Neural progenitor cell (in vitro differentiated cells): ENCODE measurements around the gene S100A4. TPM values are rescaled to one million over a fixed set of nuclear protein-coding genes. Genes with fewer than 3 reads are reported as not detected.

Experiments used
- DNase-seq: peaks from one replicate; pipeline ENCODE4 v3.0.0-alpha.2; 2016; ENCODE audit warnings: low spot score
- H2AFZ ChIP-seq: fragments of 200-600 bp; sonication (generic); replicated peaks from 2 replicates; pipeline ENCODE4 v1.6.1; 2016; ENCODE audit warnings: antibody characterized with exemption
- H3F3A ChIP-seq: fragments of 200-600 bp; sonication (generic); 2 replicates; pipeline ENCODE4 v1.6.1; 2016; ENCODE audit warnings: antibody characterized with exemption, low read depth
- H3K27ac ChIP-seq: fragments of 200-600 bp; sonication (generic); 2 replicates; pipeline ENCODE4 v1.5.1; 2016; ENCODE audit warnings: mild to moderate bottlenecking
- H3K27me3 ChIP-seq: fragments of 200-600 bp; sonication (generic); 2 replicates; pipeline ENCODE4 v1.6.1; 2016; ENCODE audit warnings: mild to moderate bottlenecking, moderate library complexity
- H3K36me3 ChIP-seq: fragments of 200-600 bp; sonication (generic); 2 replicates; pipeline ENCODE4 v1.5.1; 2016
- H3K4me1 ChIP-seq: fragments of 200-600 bp; sonication (generic); 2 replicates; pipeline ENCODE4 v1.6.1; 2016; ENCODE audit warnings: mixed run types
- H3K4me2 ChIP-seq: fragments of 200-600 bp; sonication (generic); 2 replicates; pipeline ENCODE4 v1.6.1; 2016
- H3K4me3 ChIP-seq: fragments of 200-600 bp; sonication (generic); 2 replicates; pipeline ENCODE4 v1.5.1; 2016
- H3K79me2 ChIP-seq: fragments of 200-600 bp; sonication (generic); 2 replicates; pipeline ENCODE4 v1.6.1; 2016; ENCODE audit warnings: low read depth
- H3K9ac ChIP-seq: fragments of 200-600 bp; sonication (generic); 2 replicates; pipeline ENCODE4 v1.6.1; 2016
- H3K9me3 ChIP-seq: fragments of 200-600 bp; sonication (generic); 2 replicates; pipeline ENCODE4 v1.5.1; 2016; ENCODE audit warnings: low read depth
- H4K20me1 ChIP-seq: fragments of 200-600 bp; sonication (generic); 2 replicates; pipeline ENCODE4 v1.6.1; 2016; ENCODE audit warnings: low read depth
- H3K27ac Mint-ChIP-seq: 3 replicates; pipeline ENCODE4 v1.8.0; 2021; ENCODE audit warnings: mixed read lengths
- H3K27me3 Mint-ChIP-seq: 2 replicates; pipeline ENCODE4 v1.8.0; 2022; ENCODE audit warnings: low read depth, mild to moderate bottlenecking, inconsistent platforms, moderate library complexity, mixed read lengths; ENCODE audit not compliant: insufficient read depth
- H3K36me3 Mint-ChIP-seq: 3 replicates; pipeline ENCODE4 v1.8.0; 2021; ENCODE audit warnings: mixed read lengths
- H3K4me1 Mint-ChIP-seq: 3 replicates; pipeline ENCODE4 v1.8.0; 2021; ENCODE audit warnings: mixed read lengths
- H3K4me3 Mint-ChIP-seq: 3 replicates; pipeline ENCODE4 v1.8.0; 2021; ENCODE audit warnings: mild to moderate bottlenecking, moderate library complexity, mixed read lengths
- H3K9me3 Mint-ChIP-seq: 3 replicates; pipeline ENCODE4 v1.8.0; 2020; ENCODE audit warnings: mixed read lengths
- CTCF ChIP-seq: fragments of 200-600 bp; sonication (generic); IDR thresholded peaks from 2 replicates; pipeline ENCODE4 v1.5.1; 2017; ENCODE audit warnings: antibody characterized with exemption, mild to moderate bottlenecking
- EZH2 ChIP-seq: fragments of 200-600 bp; sonication (generic); IDR thresholded peaks from 2 replicates; pipeline ENCODE4 v1.6.1; 2017; ENCODE audit warnings: antibody characterized with exemption, mild to moderate bottlenecking, moderate library complexity
- EZH2phosphoT487 ChIP-seq: fragments of 200-600 bp; sonication (generic); IDR thresholded peaks from 2 replicates; pipeline ENCODE4 v1.6.1; 2017; ENCODE audit warnings: antibody characterized with exemption
- total RNA-seq: library from RNA; depleted of rRNA; stranded (reverse); fragments of >200 nt; gene quantifications from 2 replicates; pipeline ENCODE4 v1.2.3, GENCODE V29; 2015; ENCODE audit warnings: low replicate concordance

The S100A4 gene
- total RNA-seq, 1 donor from 2014 or later = 34.3 TPM

DNA sequence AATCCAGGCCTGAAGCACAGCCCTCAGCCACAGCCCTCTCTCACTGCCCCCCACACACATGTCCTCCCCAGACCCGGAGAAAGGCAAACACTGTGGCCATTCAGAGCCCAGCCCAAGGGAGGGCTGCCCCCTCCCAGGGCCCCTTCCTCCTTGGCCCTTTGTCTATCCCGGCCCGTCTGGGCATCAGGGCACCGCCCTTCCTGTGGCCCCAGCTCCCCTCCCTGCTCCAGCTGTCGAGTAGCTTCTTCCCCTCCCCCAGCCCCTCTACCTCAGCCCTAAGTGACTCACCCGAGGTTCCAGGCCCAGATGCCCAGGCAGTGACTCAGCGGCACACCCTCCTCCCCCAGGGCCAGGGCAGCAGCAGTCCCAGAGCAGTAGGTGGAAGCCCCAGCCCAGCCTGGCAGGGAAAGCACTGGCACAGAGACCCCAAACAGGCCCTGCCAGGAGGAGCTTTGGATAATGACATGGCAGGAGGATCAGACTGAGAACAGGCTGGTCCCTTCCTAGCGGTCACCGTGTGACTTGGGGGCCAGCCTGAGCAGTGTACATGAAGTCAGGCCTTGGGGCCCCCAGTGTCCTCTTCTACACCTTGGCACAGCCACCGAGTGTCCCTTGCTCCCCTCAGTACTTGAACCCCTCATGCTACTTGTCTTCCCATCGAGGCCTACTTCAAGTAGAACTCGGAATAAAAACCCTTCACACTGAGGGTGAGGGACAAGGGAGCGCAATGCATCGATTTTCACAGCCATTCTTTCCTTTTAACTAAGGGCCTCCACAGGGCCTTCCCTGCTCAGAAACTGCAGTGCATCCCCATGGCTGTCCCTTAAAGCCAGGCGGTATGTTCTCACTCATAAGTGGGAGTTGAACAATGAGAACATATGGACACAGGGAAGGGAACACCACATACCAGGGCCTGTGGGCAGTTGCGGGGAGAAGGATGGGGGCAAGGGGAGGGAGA is 21.1 kb upstream of the S100A4 start:
- Mint-ChIP-seq H3K4me1 (peaks cover 43% of the 10 kb centered on the region), H3K27me3 (peaks cover 20% of the 10 kb centered on the region), H3K9me3 (no peaks in the 10 kb centered on the region), H3K27ac (peak overlapping the region; percentile 97), H3K4me3 (peak overlapping the region; percentile 52), H3K36me3 (no peaks in the 10 kb centered on the region)
- no peak overlapping the region for H3K4me3 ChIP-seq
- H3K9ac ChIP-seq = no peak overlapping the region
- no peaks in the 10 kb centered on the region for H3F3A ChIP-seq
- H4K20me1 ChIP-seq = no peaks in the 10 kb centered on the region
- peak overlapping the region; percentile 23 for H2AFZ ChIP-seq
- H3K27me3 ChIP-seq = no peaks in the 10 kb centered on the region
- H3K27ac ChIP-seq = no peak overlapping the region
- H3K9me3 ChIP-seq = no peaks in the 10 kb centered on the region
- TF ChIP-seq CTCF (no peak), EZH2phosphoT487 (no peak), EZH2 (no peak)
- H3K79me2 ChIP-seq = no peaks in the 10 kb centered on the region
- no peaks in the 10 kb centered on the region for H3K36me3 ChIP-seq
- H3K4me1 ChIP-seq = peaks cover 17% of the 10 kb centered on the region
- DNase-seq = peak; percentile 56
- H3K4me2 ChIP-seq = no peak overlapping the region

DNA sequence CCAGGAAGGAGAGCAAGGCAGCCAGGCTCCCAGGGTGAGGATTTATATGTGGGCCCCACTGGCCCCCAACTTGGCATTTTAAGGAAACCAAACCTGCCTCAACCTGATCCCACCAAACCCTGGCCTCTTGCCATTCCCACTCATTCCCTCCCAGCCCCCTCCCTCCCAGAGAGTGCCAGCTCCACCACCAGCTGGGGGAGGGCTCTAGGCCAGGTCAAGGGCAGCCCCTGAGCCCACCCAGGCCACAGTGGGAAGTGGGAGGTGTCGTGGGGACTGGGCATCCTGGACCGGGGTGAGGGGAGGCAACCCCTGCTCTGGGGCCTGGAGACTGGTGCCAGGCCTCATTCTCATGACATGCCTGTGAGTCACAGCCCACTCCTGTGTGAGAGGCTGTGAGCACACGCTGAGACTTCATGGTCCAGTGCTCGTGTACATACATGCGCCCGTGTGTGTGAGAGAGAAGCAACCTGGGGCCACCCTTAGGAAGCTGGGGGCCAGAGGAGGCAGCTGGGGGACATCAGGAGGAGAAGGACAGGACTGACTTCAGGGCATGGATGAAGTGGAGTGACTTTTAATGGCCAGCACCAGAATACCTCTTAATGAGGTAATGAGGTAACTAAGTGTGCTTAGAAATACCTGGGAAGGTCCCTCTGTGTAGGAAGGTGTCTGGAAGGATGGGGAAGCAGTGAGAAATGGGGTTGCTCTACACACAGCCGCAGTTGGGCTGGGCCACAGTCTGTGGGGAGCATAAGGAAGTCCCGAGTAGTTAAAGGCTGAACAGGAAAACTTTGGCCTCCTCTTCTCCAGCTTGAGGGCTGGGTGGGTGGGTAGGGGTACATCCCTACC is 20.1 kb upstream of the S100A4 start, which contains the start of gene S100A2:
S100A2 (minus strand) TSS at position 316 of the 846 bp plus-strand sequence. CDS start 1,967 bp downstream, outside the sequence.
- Mint-ChIP-seq H3K36me3 (no peaks in the 10 kb centered on the region), H3K27me3 (peaks cover 17% of the 10 kb centered on the region), H3K9me3 (no peaks in the 10 kb centered on the region), H3K4me3 (peak within 1 kb of the TSS; percentile 52), H3K4me1 (peaks cover 40% of the 10 kb centered on the region), H3K27ac (peak within 1 kb of the TSS; percentile 97)
- Histone ChIP-seq H3K36me3 (no peaks in the 10 kb centered on the region), H3K27me3 (no peaks in the 10 kb centered on the region), H3K79me2 (no peaks in the 10 kb centered on the region), H2AFZ (peak within 1 kb of the TSS; percentile 23), H3K4me1 (peaks cover 17% of the 10 kb centered on the region), H3K9ac (no peak within 1 kb of the TSS), H4K20me1 (no peaks in the 10 kb centered on the region), H3K4me2 (no peak within 1 kb of the TSS), H3F3A (no peaks in the 10 kb centered on the region), H3K27ac (no peak within 1 kb of the TSS), H3K4me3 (no peak within 1 kb of the TSS), H3K9me3 (no peaks in the 10 kb centered on the region)
- no peak for DNase-seq
- TF ChIP-seq EZH2 (no peak), EZH2phosphoT487 (no peak), CTCF (no peak)

- Mint-ChIP-seq H3K27ac (no peak overlapping the region), H3K36me3 (no peaks in the 10 kb centered on the region), H3K9me3 (no peaks in the 10 kb centered on the region), H3K4me3 (no peak overlapping the region), H3K27me3 (peaks cover 13% of the 10 kb centered on the region), H3K4me1 (peaks cover 34% of the 10 kb centered on the region)
- H3K4me2 ChIP-seq = no peak overlapping the region
- no peak for DNase-seq
- H3K4me1 ChIP-seq = peaks cover 17% of the 10 kb centered on the region
- no peaks in the 10 kb centered on the region for H4K20me1 ChIP-seq
- H3K27ac ChIP-seq = no peak overlapping the region
- H3K36me3 ChIP-seq = no peaks in the 10 kb centered on the region
- no peaks in the 10 kb centered on the region for H3K27me3 ChIP-seq
- no peak overlapping the region for H3K9ac ChIP-seq
- no peaks in the 10 kb centered on the region for H3F3A ChIP-seq
- no peak for TF ChIP-seq CTCF
- TF ChIP-seq EZH2 = no peak
- TF ChIP-seq EZH2phosphoT487 = no peak
- no peaks in the 10 kb centered on the region for H3K9me3 ChIP-seq
- H2AFZ ChIP-seq = no peak overlapping the region
- H3K79me2 ChIP-seq = no peaks in the 10 kb centered on the region
- no peak overlapping the region for H3K4me3 ChIP-seq
These were observed 18.4 kb upstream of the S100A4 start for GRCh38 chr1:153563991-153564390.
